Measurements from ENCODE around the gene SH3RF3.

Gene SH3RF3

GRCh38 chr2:109440499-109441156 lies 311.6 kb downstream of the SH3RF3 start:
- no peak for DNase-seq

GRCh38 chr2:109442715-109443319 lies 313.8 kb downstream of the SH3RF3 start:
- no peak for DNase-seq

GRCh38 chr2:109444916-109445315 lies 315.9 kb downstream of the SH3RF3 start:
- DNase-seq: no peak

GRCh38 chr2:109446278-109447131 lies 317.5 kb downstream of the SH3RF3 start:
- DNase-seq: no peak

- no peak for DNase-seq
Observed at GRCh38 chr2:109447251-109447661, 318.3 kb downstream of the SH3RF3 start.

- DNase-seq: no peak
Observed at GRCh38 chr2:109447776-109448175, 318.8 kb downstream of the SH3RF3 start.

- DNase-seq: no peak
Observed at GRCh38 chr2:109448207-109448606, 319.2 kb downstream of the SH3RF3 start.

GRCh38 chr2:109448946-109449788 lies 320.2 kb downstream of the SH3RF3 start:
- no peak for DNase-seq

GRCh38 chr2:109450574-109451273 lies 321.7 kb downstream of the SH3RF3 start:
- DNase-seq: no peak

GRCh38 chr2:109451671-109452070 lies 322.7 kb downstream of the SH3RF3 start:
- DNase-seq: no peak

GRCh38 chr2:109452318-109453305 lies 323.6 kb downstream of the SH3RF3 start:
- DNase-seq: no peak

- no peak for DNase-seq
Observed at GRCh38 chr2:109453371-109453995, 324.5 kb downstream of the SH3RF3 start.

- no peak for DNase-seq
Observed at GRCh38 chr2:109454304-109454703, 325.3 kb downstream of the SH3RF3 start.

- no peak for DNase-seq
Observed at GRCh38 chr2:109454765-109455394, 325.9 kb downstream of the SH3RF3 start.

GRCh38 chr2:109455731-109456691 lies 327.0 kb downstream of the SH3RF3 start:
- DNase-seq: no peak

GRCh38 chr2:109456776-109457175 lies 327.8 kb downstream of the SH3RF3 start:
- no peak for DNase-seq

GRCh38 chr2:109457366-109457765 lies 328.4 kb downstream of the SH3RF3 start:
- DNase-seq: no peak

- DNase-seq: no peak
Observed at GRCh38 chr2:109457794-109458193, 328.8 kb downstream of the SH3RF3 start.

GRCh38 chr2:109458512-109458911 lies 329.5 kb downstream of the SH3RF3 start:
- no peak for DNase-seq
